ENCODE data around the gene FBRS.
A peak's percentile ranks its signal among the peaks of the same experiment; 100 is the strongest.

FBRS gene

DNA sequence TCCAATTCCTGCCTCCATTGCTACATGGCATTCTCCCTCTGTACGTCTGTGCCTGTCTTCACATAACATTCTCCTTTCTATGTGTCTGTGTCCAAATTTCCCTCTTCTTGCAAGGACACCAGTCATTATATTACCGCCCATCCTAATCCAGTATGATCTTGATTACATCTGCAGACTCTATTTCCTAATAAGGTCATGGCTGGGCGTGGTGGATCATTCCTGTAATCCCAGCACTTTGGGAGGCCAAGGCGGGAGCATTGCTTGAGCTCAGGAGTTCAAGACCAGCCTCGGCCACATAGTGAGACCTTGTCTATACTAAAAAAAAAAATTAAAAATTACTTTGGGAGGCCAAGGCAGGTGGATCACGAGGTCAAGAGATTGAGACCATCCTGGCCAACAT is 12.5 kb upstream of the FBRS start:
- Histone ChIP-seq H3K36me3 (ENCODE audit: control insufficient read depth in 1 of 2, insufficient read depth in 2 of 2, low read depth in 1 of 2, low read length in 2 of 2) (no peaks in the 10 kb centered on the region), H4K91ac (ENCODE audit: low read length) (no peak overlapping the region), H2BK15ac (ENCODE audit: low read depth, poor library complexity, severe bottlenecking) (no peak overlapping the region), H3K14ac (ENCODE audit: low read length in 2 of 2) (no peak overlapping the region), H2BK12ac (ENCODE audit: low read length in 2 of 2) (no peak overlapping the region), H3K4me2 (ENCODE audit: low read length, poor library complexity, severe bottlenecking) (no peak overlapping the region), H3K4ac (ENCODE audit: low read depth in 1 of 2, low read length in 2 of 2) (no peak overlapping the region), H3K4me3 (ENCODE audit: insufficient read depth in 1 of 2, low read depth in 1 of 2, low read length in 2 of 2) (no peak overlapping the region), H3K79me1 (replicated peaks; ENCODE audit: low read length, poor library complexity, severe bottlenecking) (no peaks in the 10 kb centered on the region), H2AK5ac (ENCODE audit: low read length, severe bottlenecking) (no peak overlapping the region), H3K23ac (ENCODE audit: low read length in 2 of 2) (no peak overlapping the region), H2AFZ (ENCODE audit: low read depth, low read length) (no peak overlapping the region), H2BK120ac (ENCODE audit: low read depth, low read length) (no peak overlapping the region), H3K9me3 (ENCODE audit: control insufficient read depth, low read length) (no peaks in the 10 kb centered on the region), H3K9ac (ENCODE audit: low read length) (no peak overlapping the region), H3K4me1 (ENCODE audit: control insufficient read depth, insufficient read depth, low read depth, low read length) (peaks cover 7% of the 10 kb centered on the region), H4K8ac (ENCODE audit: low read length) (no peak overlapping the region), H3K27ac (ENCODE audit: low read length, poor library complexity, severe bottlenecking) (no peak overlapping the region), H2BK5ac (ENCODE audit: low read depth, low read length, poor library complexity, severe bottlenecking) (no peak overlapping the region), H3K27me3 (ENCODE audit: control insufficient read depth in 1 of 2, insufficient read depth in 1 of 2, low read length in 2 of 2) (no peaks in the 10 kb centered on the region), H3K18ac (ENCODE audit: low read depth in 1 of 2, low read length in 2 of 2) (no peak overlapping the region)
- no peak for DNase-seq
- WGBS = 73% methylated on average over 6 of the region's 6 CpGs

DNA sequence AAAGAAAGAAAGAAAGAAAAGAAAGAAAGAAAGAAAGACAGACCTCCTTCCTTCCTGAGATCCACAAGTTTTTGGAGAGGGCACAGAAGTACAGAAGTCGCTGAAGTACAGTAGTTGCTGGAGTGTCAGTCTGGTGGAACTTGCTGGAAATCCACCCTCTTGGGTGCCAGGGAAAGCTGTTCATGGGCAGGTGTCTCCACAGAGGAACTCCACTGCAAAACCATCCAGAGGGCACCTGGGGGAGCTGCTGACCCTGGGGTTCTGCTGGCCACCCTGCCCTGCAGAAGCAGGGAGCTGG is 11.0 kb upstream of the FBRS start:
- no peaks in the 10 kb centered on the region for H3K9me3 ChIP-seq (ENCODE audit: control insufficient read depth, low read length)
- no peak overlapping the region for H3K4me3 ChIP-seq (ENCODE audit: insufficient read depth in 1 of 2, low read depth in 1 of 2, low read length in 2 of 2)
- no peak overlapping the region for H3K4me2 ChIP-seq (ENCODE audit: low read length, poor library complexity, severe bottlenecking)
- peaks cover 4% of the 10 kb centered on the region for H3K79me1 ChIP-seq (replicated peaks; ENCODE audit: low read length, poor library complexity, severe bottlenecking)
- no peak overlapping the region for H3K18ac ChIP-seq (ENCODE audit: low read depth in 1 of 2, low read length in 2 of 2)
- no peak overlapping the region for H4K91ac ChIP-seq (ENCODE audit: low read length)
- H2AFZ ChIP-seq (ENCODE audit: low read depth, low read length) = no peak overlapping the region
- no peak overlapping the region for H3K23ac ChIP-seq (ENCODE audit: low read length in 2 of 2)
- H3K14ac ChIP-seq (ENCODE audit: low read length in 2 of 2) = no peak overlapping the region
- H3K27ac ChIP-seq (ENCODE audit: low read length, poor library complexity, severe bottlenecking) = no peak overlapping the region
- DNase-seq = no peak
- H2BK12ac ChIP-seq (ENCODE audit: low read length in 2 of 2) = no peak overlapping the region
- no peaks in the 10 kb centered on the region for H3K27me3 ChIP-seq (ENCODE audit: control insufficient read depth in 1 of 2, insufficient read depth in 1 of 2, low read length in 2 of 2)
- H2BK15ac ChIP-seq (ENCODE audit: low read depth, poor library complexity, severe bottlenecking) = no peak overlapping the region
- H2AK5ac ChIP-seq (ENCODE audit: low read length, severe bottlenecking) = no peak overlapping the region
- WGBS = 91% methylated on average over 1 of the region's 1 CpG
- H2BK120ac ChIP-seq (ENCODE audit: low read depth, low read length) = no peak overlapping the region
- no peak overlapping the region for H3K4ac ChIP-seq (ENCODE audit: low read depth in 1 of 2, low read length in 2 of 2)
- H2BK5ac ChIP-seq (ENCODE audit: low read depth, low read length, poor library complexity, severe bottlenecking) = no peak overlapping the region
- H3K36me3 ChIP-seq (ENCODE audit: control insufficient read depth in 1 of 2, insufficient read depth in 2 of 2, low read depth in 1 of 2, low read length in 2 of 2) = no peaks in the 10 kb centered on the region
- no peak overlapping the region for H4K8ac ChIP-seq (ENCODE audit: low read length)
- peaks cover 10% of the 10 kb centered on the region for H3K4me1 ChIP-seq (ENCODE audit: control insufficient read depth, insufficient read depth, low read depth, low read length)
- H3K9ac ChIP-seq (ENCODE audit: low read length) = no peak overlapping the region

DNA sequence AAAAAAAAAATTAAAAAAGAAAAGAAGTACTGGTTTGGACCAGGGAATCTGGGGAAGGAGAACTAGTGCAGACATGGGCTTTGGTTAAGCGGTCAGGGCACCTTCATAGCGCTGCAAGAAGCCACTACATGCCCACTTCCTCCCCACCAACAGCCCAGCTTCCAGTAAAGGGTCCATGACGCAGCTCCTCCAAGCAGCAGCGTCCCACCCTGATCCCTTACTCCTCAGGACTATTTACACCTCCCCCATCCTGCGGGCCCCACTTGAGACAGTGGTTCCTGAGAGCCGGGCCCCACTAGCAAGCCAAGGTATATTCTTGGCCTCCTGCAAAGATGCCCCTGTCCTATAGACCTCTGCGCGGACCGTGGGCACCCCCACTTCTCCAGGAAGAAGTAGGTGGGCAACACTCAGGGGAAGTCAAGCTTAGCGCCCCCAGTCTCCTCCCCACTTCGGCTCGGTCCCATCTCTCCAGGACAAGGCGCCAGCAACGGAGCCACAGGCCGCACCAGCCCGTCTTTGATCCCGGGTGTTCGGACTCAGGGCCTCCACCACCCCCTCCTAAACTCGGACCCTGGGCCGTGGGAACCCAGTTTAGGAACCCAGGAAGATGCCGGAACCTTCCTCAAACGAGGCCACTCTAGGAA is 8.4 kb upstream of the FBRS start:
- Histone ChIP-seq H3K27ac (ENCODE audit: low read length, poor library complexity, severe bottlenecking) (peak overlapping the region; percentile 24), H3K36me3 (ENCODE audit: control insufficient read depth in 1 of 2, insufficient read depth in 2 of 2, low read depth in 1 of 2, low read length in 2 of 2) (peaks cover 22% of the 10 kb centered on the region in 2 experiments), H3K4me1 (ENCODE audit: control insufficient read depth, insufficient read depth, low read depth, low read length) (peaks cover 11% of the 10 kb centered on the region), H2BK120ac (ENCODE audit: low read depth, low read length) (peak overlapping the region; percentile 7), H2AK5ac (ENCODE audit: low read length, severe bottlenecking) (peak overlapping the region; percentile 67), H3K9me3 (ENCODE audit: control insufficient read depth, low read length) (no peaks in the 10 kb centered on the region), H3K4me2 (ENCODE audit: low read length, poor library complexity, severe bottlenecking) (no peak overlapping the region), H3K23ac (ENCODE audit: low read length in 2 of 2) (no peak overlapping the region), H3K4me3 (ENCODE audit: insufficient read depth in 1 of 2, low read depth in 1 of 2, low read length in 2 of 2) (peak overlapping the region in 1 of 2 experiments; percentile 97), H2AFZ (ENCODE audit: low read depth, low read length) (peak overlapping the region; percentile 72), H2BK5ac (ENCODE audit: low read depth, low read length, poor library complexity, severe bottlenecking) (no peak overlapping the region), H3K14ac (ENCODE audit: low read length in 2 of 2) (no peak overlapping the region), H3K79me1 (replicated peaks; ENCODE audit: low read length, poor library complexity, severe bottlenecking) (peaks cover 22% of the 10 kb centered on the region), H2BK12ac (ENCODE audit: low read length in 2 of 2) (peak overlapping the region; percentile 15 to 24), H2BK15ac (ENCODE audit: low read depth, poor library complexity, severe bottlenecking) (peak overlapping the region; percentile 57), H3K9ac (ENCODE audit: low read length) (peak overlapping the region; percentile 96), H4K8ac (ENCODE audit: low read length) (peak overlapping the region; percentile 100), H4K91ac (ENCODE audit: low read length) (peak overlapping the region; percentile 30), H3K18ac (ENCODE audit: low read depth in 1 of 2, low read length in 2 of 2) (peak overlapping the region; percentile 26 to 46), H3K27me3 (ENCODE audit: control insufficient read depth in 1 of 2, insufficient read depth in 1 of 2, low read length in 2 of 2) (no peaks in the 10 kb centered on the region), H3K4ac (ENCODE audit: low read depth in 1 of 2, low read length in 2 of 2) (peak overlapping the region; percentile 85 to 95)
- no peak for DNase-seq
- 88% methylated on average over 22 of the region's 22 CpGs for WGBS

DNA sequence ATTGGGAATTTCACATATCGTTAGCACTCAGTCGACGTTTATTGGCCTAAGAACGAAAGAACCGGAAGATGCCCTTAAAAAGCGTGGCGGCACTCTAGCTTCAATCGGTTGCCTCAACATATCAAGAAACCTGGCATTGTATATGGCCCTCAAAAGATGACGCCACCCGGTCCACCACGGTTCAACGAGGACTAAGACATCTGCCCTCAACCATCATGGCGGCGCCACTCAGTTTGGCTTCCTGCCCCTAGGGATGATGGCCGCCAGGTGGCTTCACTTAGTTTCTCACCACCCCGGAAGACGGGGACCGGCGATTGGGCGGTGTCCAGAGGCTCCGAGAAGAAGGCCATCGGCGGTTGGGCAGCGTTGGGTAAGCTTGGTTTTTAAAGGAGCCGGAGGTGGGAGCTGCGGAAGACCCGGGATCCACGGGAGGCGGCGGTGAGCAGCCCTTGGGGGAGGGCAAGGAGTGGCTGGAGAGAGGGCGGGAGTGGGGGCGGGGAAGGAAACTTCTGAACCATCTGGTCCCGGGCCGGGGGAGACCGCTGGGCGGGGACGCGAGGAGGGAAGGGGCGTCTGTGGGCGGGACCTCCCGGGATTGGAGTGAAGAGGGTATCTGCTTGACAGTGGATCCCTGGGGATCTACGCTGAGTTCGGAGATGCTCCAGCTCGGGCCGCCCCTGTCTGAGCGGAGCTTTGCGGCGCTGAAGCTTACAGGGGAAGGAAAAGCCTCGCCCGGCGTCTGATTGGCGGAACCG is 7.7 kb upstream of the FBRS start, which contains the start of gene PRR14:
Gene PRR14, plus strand, starts transcription at position 592 of the 755 bp plus-strand sequence. CDS start 686 bp downstream, outside the sequence.
- peak within 1 kb of the TSS; percentile 88 for H3K27ac ChIP-seq (ENCODE audit: low read length, poor library complexity, severe bottlenecking)
- H3K36me3 ChIP-seq (ENCODE audit: control insufficient read depth in 1 of 2, insufficient read depth in 2 of 2, low read depth in 1 of 2, low read length in 2 of 2) = peaks cover 29% of the 10 kb centered on the region in 2 experiments
- peak within 1 kb of the TSS; percentile 92 for H3K4me2 ChIP-seq (ENCODE audit: low read length, poor library complexity, severe bottlenecking)
- H2AK5ac ChIP-seq (ENCODE audit: low read length, severe bottlenecking) = peak within 1 kb of the TSS; percentile 67
- peaks cover 11% of the 10 kb centered on the region for H3K4me1 ChIP-seq (ENCODE audit: control insufficient read depth, insufficient read depth, low read depth, low read length)
- no peaks in the 10 kb centered on the region for H3K9me3 ChIP-seq (ENCODE audit: control insufficient read depth, low read length)
- peak within 1 kb of the TSS; percentile 83 to 97 for H3K14ac ChIP-seq (ENCODE audit: low read length in 2 of 2)
- peaks cover 28% of the 10 kb centered on the region for H3K79me1 ChIP-seq (replicated peaks; ENCODE audit: low read length, poor library complexity, severe bottlenecking)
- H3K18ac ChIP-seq (ENCODE audit: low read depth in 1 of 2, low read length in 2 of 2) = peak within 1 kb of the TSS; percentile 46 to 96
- peak within 1 kb of the TSS; percentile 24 to 71 for H2BK12ac ChIP-seq (ENCODE audit: low read length in 2 of 2)
- H2BK15ac ChIP-seq (ENCODE audit: low read depth, poor library complexity, severe bottlenecking) = peak within 1 kb of the TSS; percentile 91
- H4K91ac ChIP-seq (ENCODE audit: low read length) = peak within 1 kb of the TSS; percentile 67
- H3K23ac ChIP-seq (ENCODE audit: low read length in 2 of 2) = peak within 1 kb of the TSS in 1 of 2 experiments; percentile 93
- H4K8ac ChIP-seq (ENCODE audit: low read length) = peak within 1 kb of the TSS; percentile 100
- peak within 1 kb of the TSS; percentile 96 for H3K9ac ChIP-seq (ENCODE audit: low read length)
- peak within 1 kb of the TSS; percentile 72 for H2AFZ ChIP-seq (ENCODE audit: low read depth, low read length)
- H3K27me3 ChIP-seq (ENCODE audit: control insufficient read depth in 1 of 2, insufficient read depth in 1 of 2, low read length in 2 of 2) = no peaks in the 10 kb centered on the region
- H2BK5ac ChIP-seq (ENCODE audit: low read depth, low read length, poor library complexity, severe bottlenecking) = peak within 1 kb of the TSS; percentile 74
- peak; percentile 99 for DNase-seq
- peak within 1 kb of the TSS; percentile 62 to 97 for H3K4me3 ChIP-seq (ENCODE audit: insufficient read depth in 1 of 2, low read depth in 1 of 2, low read length in 2 of 2)
- WGBS = 8% methylated on average over 53 of the region's 53 CpGs
- H3K4ac ChIP-seq (ENCODE audit: low read depth in 1 of 2, low read length in 2 of 2) = peak within 1 kb of the TSS; percentile 85 to 95
- H2BK120ac ChIP-seq (ENCODE audit: low read depth, low read length) = peak within 1 kb of the TSS; percentile 58

All from mesenchymal stem cell (in vitro differentiated cells and primary cell).